WTC11 (cell line): ENCODE results near the gene TJAP1. TPM values are rescaled to one million over a fixed set of nuclear protein-coding genes. Genes with fewer than 3 reads are reported as not detected.
A peak's percentile ranks its signal among the peaks of the same experiment; 100 is the strongest.

Source experiments
- ATAC-seq: fragments of 200-7000 bp; cut with Tn5 transposase; 2 replicates; pipeline ENCODE4 v1.10.0; 2021; ENCODE audit warnings: mild to moderate bottlenecking, moderate library complexity
- Bru-seq: library from RNA; stranded (reverse); fragments of 400-500 nt; gene quantifications from one replicate; lab custom pipeline; 2021; lab: Mats Ljungman, UMichigan
- CTCF ChIA-PET: fragments of 300-600 bp; sonication (Branson Sonifier 250); formaldehyde crosslinking; loops from one replicate; lab custom pipeline; 2021; ENCODE audit warnings: antibody characterized with exemption; lab: Charles Lee
- POLR2A ChIA-PET: fragments of 350-600 bp; sonication (Branson Sonifier 250); formaldehyde crosslinking; loops from one replicate; lab custom pipeline; 2021; ENCODE audit warnings: antibody characterized with exemption; lab: Charles Lee
- DNase-seq: peaks from one replicate; pipeline ENCODE4 v3.0.0; 2021; ENCODE audit warnings: low spot score
- H3K27ac Mint-ChIP-seq: 2 replicates; pipeline ENCODE4 v1.8.0; 2021; ENCODE audit warnings: mixed read lengths
- H3K27me3 Mint-ChIP-seq: 2 replicates; pipeline ENCODE4 v1.8.0; 2021; ENCODE audit warnings: low read depth, mild to moderate bottlenecking, moderate library complexity, mixed read lengths
- H3K36me3 Mint-ChIP-seq: 2 replicates; pipeline ENCODE4 v1.8.0; 2021; ENCODE audit warnings: mixed read lengths
- H3K4me1 Mint-ChIP-seq: 2 replicates; pipeline ENCODE4 v1.8.0; 2022; ENCODE audit warnings: mixed read lengths
- H3K4me3 Mint-ChIP-seq: 2 replicates; pipeline ENCODE4 v1.8.0; 2021; ENCODE audit warnings: mild to moderate bottlenecking, moderate library complexity, mixed read lengths
- H3K9me3 Mint-ChIP-seq: 2 replicates; pipeline ENCODE4 v1.8.0; 2021; ENCODE audit warnings: mixed read lengths
- CREM ChIP-seq: sonication (generic); formaldehyde crosslinking; IDR thresholded peaks from 2 replicates; pipeline ENCODE4 v1.8.1; 2022; ENCODE audit warnings: mild to moderate bottlenecking, missing genetic modification reagents, moderate library complexity
- EMX1 ChIP-seq: fragments of 250-450 bp; sonication (Bioruptor Pico); IDR thresholded peaks from 2 replicates; pipeline ENCODE4 v1.8.0; 2021; ENCODE audit warnings: mild to moderate bottlenecking
- ETV6 ChIP-seq: sonication (generic); formaldehyde crosslinking; IDR thresholded peaks from 2 replicates; pipeline ENCODE4 v1.8.1; 2022; ENCODE audit warnings: mild to moderate bottlenecking, missing genetic modification reagents
- FOXK1 ChIP-seq: sonication (generic); formaldehyde crosslinking; IDR thresholded peaks from 2 replicates; pipeline ENCODE4 v1.8.0; 2022; ENCODE audit warnings: mild to moderate bottlenecking, moderate library complexity, missing genetic modification reagents
- GRHL2 ChIP-seq: fragments of 250-450 bp; sonication (Bioruptor Pico); IDR thresholded peaks from 2 replicates; pipeline ENCODE4 v1.8.0; 2022; ENCODE audit warnings: mild to moderate bottlenecking, moderate library complexity; ENCODE audit not compliant: insufficient replicate concordance, severe bottlenecking
- JUN ChIP-seq: sonication (generic); formaldehyde crosslinking; IDR thresholded peaks from 2 replicates; pipeline ENCODE4 v1.8.0; 2023; ENCODE audit warnings: mild to moderate bottlenecking, missing genetic modification reagents
- NFATC4 ChIP-seq: fragments of 250-450 bp; sonication (Bioruptor Pico); IDR thresholded peaks from 2 replicates; pipeline ENCODE4 v1.9.0; 2021; ENCODE audit warnings: mild to moderate bottlenecking
- SMAD4 ChIP-seq: sonication (generic); formaldehyde crosslinking; IDR thresholded peaks from 2 replicates; pipeline ENCODE4 v1.8.0; 2022; ENCODE audit warnings: mild to moderate bottlenecking, missing genetic modification reagents
- SP1 ChIP-seq: sonication (generic); formaldehyde crosslinking; conservative IDR thresholded peaks from 2 replicates; pipeline ENCODE4 v1.8.1; 2022; ENCODE audit warnings: missing genetic modification reagents
- TEAD4 ChIP-seq: sonication (generic); formaldehyde crosslinking; IDR thresholded peaks from 2 replicates; pipeline ENCODE4 v1.8.0; 2022; ENCODE audit warnings: mild to moderate bottlenecking, missing genetic modification reagents
- ZBTB21 ChIP-seq: sonication (generic); formaldehyde crosslinking; IDR thresholded peaks from 2 replicates; pipeline ENCODE4 v1.8.1; 2023; ENCODE audit warnings: mild to moderate bottlenecking, missing genetic modification reagents, borderline replicate concordance
- ZNF121 ChIP-seq: sonication (generic); formaldehyde crosslinking; IDR thresholded peaks from 2 replicates; pipeline ENCODE4 v1.8.0; 2023; ENCODE audit warnings: missing genetic modification reagents
- ZNF232 ChIP-seq: sonication (generic); formaldehyde crosslinking; IDR thresholded peaks from 2 replicates; pipeline ENCODE4 v1.8.0; 2022; ENCODE audit warnings: mild to moderate bottlenecking, missing genetic modification reagents
- ZNF263 ChIP-seq: sonication (generic); formaldehyde crosslinking; IDR thresholded peaks from 2 replicates; pipeline ENCODE4 v1.8.1; 2022; ENCODE audit warnings: low read depth, mild to moderate bottlenecking, moderate library complexity, missing genetic modification reagents
- long read RNA-seq, 3 experiments: library from RNA in 1 of 3; library from capped mRNA in 1 of 3; library from polyadenylated mRNA in 1 of 3; unstranded in 2 of 3; stranded (forward) in 1 of 3; transcript quantifications; one replicate each; pipeline ENCODE4 v2.0.0, GENCODE V29; 2021
- total RNA-seq: library from RNA; stranded (reverse); gene quantifications from 3 replicates; pipeline ENCODE4 v1.2.3, GENCODE V29; 2021
- TF ChIP-seq, protein P1 (sequence below): fragments of 250-450 bp; sonication (Bioruptor Pico); IDR thresholded peaks from 2 replicates; pipeline ENCODE4 v1.9.0; 2021; ENCODE audit warnings: mild to moderate bottlenecking
- TF ChIP-seq, protein P2 (sequence below): sonication (generic); formaldehyde crosslinking; IDR thresholded peaks from 2 replicates; pipeline ENCODE4 v1.8.0; 2022; ENCODE audit warnings: mild to moderate bottlenecking, missing genetic modification reagents
- TF ChIP-seq, protein P3 (sequence below): sonication (generic); formaldehyde crosslinking; IDR thresholded peaks from 2 replicates; pipeline ENCODE4 v1.8.0; 2022; ENCODE audit warnings: mild to moderate bottlenecking, missing genetic modification reagents
- TF ChIP-seq, protein P4 (sequence below): sonication (generic); formaldehyde crosslinking; IDR thresholded peaks from 2 replicates; pipeline ENCODE4 v1.8.1; 2023; ENCODE audit warnings: mild to moderate bottlenecking, moderate library complexity, missing genetic modification reagents
- TF ChIP-seq, protein P5 (sequence below): sonication (generic); formaldehyde crosslinking; IDR thresholded peaks from 2 replicates; pipeline ENCODE4 v1.8.1; 2023; ENCODE audit warnings: mild to moderate bottlenecking, missing genetic modification reagents, moderate library complexity
- TF ChIP-seq, protein P6 (sequence below): fragments of 250-450 bp; sonication (Bioruptor Pico); IDR thresholded peaks from 2 replicates; pipeline ENCODE4 v1.8.0; 2021; ENCODE audit warnings: mild to moderate bottlenecking
- TF ChIP-seq, protein P7 (sequence below): sonication (generic); formaldehyde crosslinking; IDR thresholded peaks from 2 replicates; pipeline ENCODE4 v1.8.0; 2023; ENCODE audit warnings: mild to moderate bottlenecking, missing genetic modification reagents

The TJAP1 gene, protein sequence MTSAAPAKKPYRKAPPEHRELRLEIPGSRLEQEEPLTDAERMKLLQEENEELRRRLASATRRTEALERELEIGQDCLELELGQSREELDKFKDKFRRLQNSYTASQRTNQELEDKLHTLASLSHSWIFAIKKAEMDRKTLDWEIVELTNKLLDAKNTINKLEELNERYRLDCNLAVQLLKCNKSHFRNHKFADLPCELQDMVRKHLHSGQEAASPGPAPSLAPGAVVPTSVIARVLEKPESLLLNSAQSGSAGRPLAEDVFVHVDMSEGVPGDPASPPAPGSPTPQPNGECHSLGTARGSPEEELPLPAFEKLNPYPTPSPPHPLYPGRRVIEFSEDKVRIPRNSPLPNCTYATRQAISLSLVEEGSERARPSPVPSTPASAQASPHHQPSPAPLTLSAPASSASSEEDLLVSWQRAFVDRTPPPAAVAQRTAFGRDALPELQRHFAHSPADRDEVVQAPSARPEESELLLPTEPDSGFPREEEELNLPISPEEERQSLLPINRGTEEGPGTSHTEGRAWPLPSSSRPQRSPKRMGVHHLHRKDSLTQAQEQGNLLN
- total RNA-seq (40.2 to 40.8 TPM (median 40.4 TPM) in 3 replicates), Bru-seq, nascent RNA (percentile 69 among the genes with signal in this experiment)
- long read RNA-seq, experiment 1, transcript TJAP1-205 (10 exons, 2,665 nt), result major isoform, 27 of 127 reads
- long read RNA-seq, experiment 1, partial matches to known transcripts, result 17 of 127 reads
- long read RNA-seq, experiment 1, other reads (novel, unspliced or antisense), result 73 of 127 reads
- long read RNA-seq, experiment 2, partial matches to known transcripts, result 15 of 34 reads
- long read RNA-seq, experiment 2, other reads (novel, unspliced or antisense), result 14 of 34 reads
- long read RNA-seq, experiment 3, partial matches to known transcripts, result 0 of 8 reads
- long read RNA-seq, experiment 3, other reads (novel, unspliced or antisense), result 6 of 8 reads

DNA sequence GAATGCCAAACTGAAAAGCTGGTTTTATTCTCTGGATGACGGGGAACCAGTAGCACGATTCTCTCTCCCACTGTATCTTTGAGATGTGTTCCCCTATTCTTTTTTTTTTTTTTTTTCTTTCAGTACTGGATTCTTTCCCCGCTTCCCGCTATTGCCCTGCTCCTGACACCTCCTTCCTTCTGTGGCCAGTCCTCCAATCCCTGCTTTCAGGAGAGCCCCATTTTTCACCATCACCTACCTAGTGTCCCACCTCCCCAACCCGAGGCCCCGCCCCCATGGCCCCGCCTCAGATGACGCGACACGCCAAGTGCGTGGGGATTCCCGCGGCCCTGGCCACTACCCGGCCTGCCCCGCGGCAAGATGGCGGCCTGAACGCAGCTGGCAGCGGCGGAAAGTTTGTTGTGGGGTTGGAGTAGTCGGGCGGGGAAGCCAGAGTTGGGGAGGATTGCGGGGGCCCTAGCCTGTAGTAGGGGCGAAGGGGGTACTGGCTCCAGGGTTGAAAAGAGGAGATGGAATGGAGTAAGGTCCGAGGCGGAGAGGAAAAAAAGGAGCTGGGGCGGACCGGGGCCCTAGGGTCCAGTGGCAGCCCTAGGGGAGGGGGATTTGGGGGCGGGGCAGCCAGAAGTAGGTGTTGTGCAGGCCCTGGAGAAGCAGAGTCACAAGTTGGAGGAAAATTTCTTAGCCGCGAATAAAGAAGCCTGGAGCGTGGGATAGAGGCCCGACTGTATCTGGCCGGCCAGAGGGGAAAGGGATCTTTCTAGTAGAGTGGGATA is at the start of gene TJAP1:
TJAP1 (plus strand) TSS at position 336 of the 773 bp plus-strand sequence. CDS start 21,432 bp downstream, outside the sequence.
- peak; percentile 97 for ATAC-seq
- H3K27ac Mint-ChIP-seq, result peak within 1 kb of the TSS; percentile 82
- H3K4me3 Mint-ChIP-seq, result peak within 1 kb of the TSS; percentile 76
- ChIA-PET CTCF (interaction anchor here (0.7 to 1.8 kb wide), 9 partner anchors 19 to 248 kb away, joined by 3 to 12 read pairs (median 3); partner anchors contain the start of genes DLK2, DNPH1 and LRRC73), POLR2A (interaction anchor here (0.8 to 1.2 kb wide), 3 partner anchors 22 to 307 kb away, joined by 3 to 9 read pairs (median 3); partner anchors contain the start of genes DLK2 and ZNF318)
- H3K4me1 Mint-ChIP-seq, result peaks cover 45% of the 10 kb centered on the region
- H3K9me3 Mint-ChIP-seq, result no peaks in the 10 kb centered on the region
- no peaks in the 10 kb centered on the region for H3K36me3 Mint-ChIP-seq
- DNase-seq, result peak; percentile 98
- H3K27me3 Mint-ChIP-seq, result no peaks in the 10 kb centered on the region
- TF ChIP-seq ZNF232 (0 out of 2 replicates have a peak, but pooled peaks have one; percentile 46), ZNF121 (CRISPR knock-in tag) (no peak), SP1 (CRISPR knock-in tag) (peak; percentile 79), CREM (peak; percentile 66; the same call in 1 of the 2 replicates), GRHL2 (CRISPR knock-in tag) (no peak), TEAD4 (CRISPR knock-in tag) (no peak), SMAD4 (CRISPR knock-in tag) (no peak), ZNF263 (CRISPR knock-in tag) (no peak), JUN (CRISPR knock-in tag) (no peak), NFATC4 (no peak), EMX1 (CRISPR knock-in tag) (no peak), FOXK1 (peak; percentile 70; the same call in 1 of the 2 replicates), ETV6 (CRISPR knock-in tag) (0 out of 2 replicates have a peak, but pooled peaks have one; percentile 63), ZBTB21 (peak; percentile 62; the same call in 1 of the 2 replicates)
- TF ChIP-seq, protein P1, sequence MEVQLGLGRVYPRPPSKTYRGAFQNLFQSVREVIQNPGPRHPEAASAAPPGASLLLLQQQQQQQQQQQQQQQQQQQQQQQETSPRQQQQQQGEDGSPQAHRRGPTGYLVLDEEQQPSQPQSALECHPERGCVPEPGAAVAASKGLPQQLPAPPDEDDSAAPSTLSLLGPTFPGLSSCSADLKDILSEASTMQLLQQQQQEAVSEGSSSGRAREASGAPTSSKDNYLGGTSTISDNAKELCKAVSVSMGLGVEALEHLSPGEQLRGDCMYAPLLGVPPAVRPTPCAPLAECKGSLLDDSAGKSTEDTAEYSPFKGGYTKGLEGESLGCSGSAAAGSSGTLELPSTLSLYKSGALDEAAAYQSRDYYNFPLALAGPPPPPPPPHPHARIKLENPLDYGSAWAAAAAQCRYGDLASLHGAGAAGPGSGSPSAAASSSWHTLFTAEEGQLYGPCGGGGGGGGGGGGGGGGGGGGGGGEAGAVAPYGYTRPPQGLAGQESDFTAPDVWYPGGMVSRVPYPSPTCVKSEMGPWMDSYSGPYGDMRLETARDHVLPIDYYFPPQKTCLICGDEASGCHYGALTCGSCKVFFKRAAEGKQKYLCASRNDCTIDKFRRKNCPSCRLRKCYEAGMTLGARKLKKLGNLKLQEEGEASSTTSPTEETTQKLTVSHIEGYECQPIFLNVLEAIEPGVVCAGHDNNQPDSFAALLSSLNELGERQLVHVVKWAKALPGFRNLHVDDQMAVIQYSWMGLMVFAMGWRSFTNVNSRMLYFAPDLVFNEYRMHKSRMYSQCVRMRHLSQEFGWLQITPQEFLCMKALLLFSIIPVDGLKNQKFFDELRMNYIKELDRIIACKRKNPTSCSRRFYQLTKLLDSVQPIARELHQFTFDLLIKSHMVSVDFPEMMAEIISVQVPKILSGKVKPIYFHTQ (CRISPR knock-in tag), result no peak
- TF ChIP-seq, protein P2, sequence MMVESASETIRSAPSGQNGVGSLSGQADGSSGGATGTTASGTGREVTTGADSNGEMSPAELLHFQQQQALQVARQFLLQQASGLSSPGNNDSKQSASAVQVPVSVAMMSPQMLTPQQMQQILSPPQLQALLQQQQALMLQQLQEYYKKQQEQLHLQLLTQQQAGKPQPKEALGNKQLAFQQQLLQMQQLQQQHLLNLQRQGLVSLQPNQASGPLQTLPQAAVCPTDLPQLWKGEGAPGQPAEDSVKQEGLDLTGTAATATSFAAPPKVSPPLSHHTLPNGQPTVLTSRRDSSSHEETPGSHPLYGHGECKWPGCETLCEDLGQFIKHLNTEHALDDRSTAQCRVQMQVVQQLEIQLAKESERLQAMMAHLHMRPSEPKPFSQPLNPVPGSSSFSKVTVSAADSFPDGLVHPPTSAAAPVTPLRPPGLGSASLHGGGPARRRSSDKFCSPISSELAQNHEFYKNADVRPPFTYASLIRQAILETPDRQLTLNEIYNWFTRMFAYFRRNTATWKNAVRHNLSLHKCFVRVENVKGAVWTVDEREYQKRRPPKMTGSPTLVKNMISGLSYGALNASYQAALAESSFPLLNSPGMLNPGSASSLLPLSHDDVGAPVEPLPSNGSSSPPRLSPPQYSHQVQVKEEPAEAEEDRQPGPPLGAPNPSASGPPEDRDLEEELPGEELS (CRISPR knock-in tag), result no peak
- TF ChIP-seq, protein P3, sequence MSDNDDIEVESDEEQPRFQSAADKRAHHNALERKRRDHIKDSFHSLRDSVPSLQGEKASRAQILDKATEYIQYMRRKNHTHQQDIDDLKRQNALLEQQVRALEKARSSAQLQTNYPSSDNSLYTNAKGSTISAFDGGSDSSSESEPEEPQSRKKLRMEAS, result peak; percentile 39; the same call in 1 of the 2 replicates
- TF ChIP-seq, protein P4, sequence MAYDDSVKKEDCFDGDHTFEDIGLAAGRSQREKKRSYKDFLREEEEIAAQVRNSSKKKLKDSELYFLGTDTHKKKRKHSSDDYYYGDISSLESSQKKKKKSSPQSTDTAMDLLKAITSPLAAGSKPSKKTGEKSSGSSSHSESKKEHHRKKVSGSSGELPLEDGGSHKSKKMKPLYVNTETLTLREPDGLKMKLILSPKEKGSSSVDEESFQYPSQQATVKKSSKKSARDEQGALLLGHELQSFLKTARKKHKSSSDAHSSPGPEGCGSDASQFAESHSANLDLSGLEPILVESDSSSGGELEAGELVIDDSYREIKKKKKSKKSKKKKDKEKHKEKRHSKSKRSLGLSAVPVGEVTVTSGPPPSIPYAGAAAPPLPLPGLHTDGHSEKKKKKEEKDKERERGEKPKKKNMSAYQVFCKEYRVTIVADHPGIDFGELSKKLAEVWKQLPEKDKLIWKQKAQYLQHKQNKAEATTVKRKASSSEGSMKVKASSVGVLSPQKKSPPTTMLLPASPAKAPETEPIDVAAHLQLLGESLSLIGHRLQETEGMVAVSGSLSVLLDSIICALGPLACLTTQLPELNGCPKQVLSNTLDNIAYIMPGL, result no peak
- TF ChIP-seq, protein P5, sequence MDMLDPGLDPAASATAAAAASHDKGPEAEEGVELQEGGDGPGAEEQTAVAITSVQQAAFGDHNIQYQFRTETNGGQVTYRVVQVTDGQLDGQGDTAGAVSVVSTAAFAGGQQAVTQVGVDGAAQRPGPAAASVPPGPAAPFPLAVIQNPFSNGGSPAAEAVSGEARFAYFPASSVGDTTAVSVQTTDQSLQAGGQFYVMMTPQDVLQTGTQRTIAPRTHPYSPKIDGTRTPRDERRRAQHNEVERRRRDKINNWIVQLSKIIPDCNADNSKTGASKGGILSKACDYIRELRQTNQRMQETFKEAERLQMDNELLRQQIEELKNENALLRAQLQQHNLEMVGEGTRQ, result 0 out of 2 replicates have a peak, but pooled peaks have one; percentile 32
- TF ChIP-seq, protein P6, sequence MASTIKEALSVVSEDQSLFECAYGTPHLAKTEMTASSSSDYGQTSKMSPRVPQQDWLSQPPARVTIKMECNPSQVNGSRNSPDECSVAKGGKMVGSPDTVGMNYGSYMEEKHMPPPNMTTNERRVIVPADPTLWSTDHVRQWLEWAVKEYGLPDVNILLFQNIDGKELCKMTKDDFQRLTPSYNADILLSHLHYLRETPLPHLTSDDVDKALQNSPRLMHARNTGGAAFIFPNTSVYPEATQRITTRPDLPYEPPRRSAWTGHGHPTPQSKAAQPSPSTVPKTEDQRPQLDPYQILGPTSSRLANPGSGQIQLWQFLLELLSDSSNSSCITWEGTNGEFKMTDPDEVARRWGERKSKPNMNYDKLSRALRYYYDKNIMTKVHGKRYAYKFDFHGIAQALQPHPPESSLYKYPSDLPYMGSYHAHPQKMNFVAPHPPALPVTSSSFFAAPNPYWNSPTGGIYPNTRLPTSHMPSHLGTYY (CRISPR knock-in tag), result no peak
- TF ChIP-seq, protein P7, sequence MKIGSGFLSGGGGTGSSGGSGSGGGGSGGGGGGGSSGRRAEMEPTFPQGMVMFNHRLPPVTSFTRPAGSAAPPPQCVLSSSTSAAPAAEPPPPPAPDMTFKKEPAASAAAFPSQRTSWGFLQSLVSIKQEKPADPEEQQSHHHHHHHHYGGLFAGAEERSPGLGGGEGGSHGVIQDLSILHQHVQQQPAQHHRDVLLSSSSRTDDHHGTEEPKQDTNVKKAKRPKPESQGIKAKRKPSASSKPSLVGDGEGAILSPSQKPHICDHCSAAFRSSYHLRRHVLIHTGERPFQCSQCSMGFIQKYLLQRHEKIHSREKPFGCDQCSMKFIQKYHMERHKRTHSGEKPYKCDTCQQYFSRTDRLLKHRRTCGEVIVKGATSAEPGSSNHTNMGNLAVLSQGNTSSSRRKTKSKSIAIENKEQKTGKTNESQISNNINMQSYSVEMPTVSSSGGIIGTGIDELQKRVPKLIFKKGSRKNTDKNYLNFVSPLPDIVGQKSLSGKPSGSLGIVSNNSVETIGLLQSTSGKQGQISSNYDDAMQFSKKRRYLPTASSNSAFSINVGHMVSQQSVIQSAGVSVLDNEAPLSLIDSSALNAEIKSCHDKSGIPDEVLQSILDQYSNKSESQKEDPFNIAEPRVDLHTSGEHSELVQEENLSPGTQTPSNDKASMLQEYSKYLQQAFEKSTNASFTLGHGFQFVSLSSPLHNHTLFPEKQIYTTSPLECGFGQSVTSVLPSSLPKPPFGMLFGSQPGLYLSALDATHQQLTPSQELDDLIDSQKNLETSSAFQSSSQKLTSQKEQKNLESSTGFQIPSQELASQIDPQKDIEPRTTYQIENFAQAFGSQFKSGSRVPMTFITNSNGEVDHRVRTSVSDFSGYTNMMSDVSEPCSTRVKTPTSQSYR (CRISPR knock-in tag), result no peak
